ENCODE results near the gene SYNDIG1.

The SYNDIG1 gene

GRCh38 chr20:24681634-24682495, 212.4 kb downstream of the SYNDIG1 start:
- no peak for DNase-seq

DNA sequence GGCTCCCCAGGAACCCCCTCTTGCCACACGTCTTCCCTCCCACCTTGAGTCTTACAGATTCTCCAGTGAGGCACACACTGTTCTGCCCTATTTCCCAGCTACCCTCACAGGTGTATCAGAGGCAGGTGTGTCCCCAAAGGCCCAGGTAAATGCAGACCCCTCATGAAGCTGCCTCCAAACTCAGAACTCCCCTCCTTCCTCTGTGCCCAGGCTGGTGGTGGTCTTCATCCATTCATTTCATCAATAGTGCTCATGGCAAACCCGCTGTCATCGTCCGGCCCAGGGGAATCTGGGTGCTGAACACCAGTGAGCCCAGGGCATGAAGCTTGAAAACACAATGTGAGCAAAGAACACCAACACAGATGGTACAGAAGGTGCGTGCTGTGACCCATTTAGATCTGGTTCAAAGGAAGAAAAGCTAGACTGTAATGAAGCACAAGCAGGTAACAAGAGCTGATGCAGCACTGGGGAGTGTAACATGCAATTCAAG, 213.1 kb downstream of the SYNDIG1 start:
- no peak for DNase-seq

DNA sequence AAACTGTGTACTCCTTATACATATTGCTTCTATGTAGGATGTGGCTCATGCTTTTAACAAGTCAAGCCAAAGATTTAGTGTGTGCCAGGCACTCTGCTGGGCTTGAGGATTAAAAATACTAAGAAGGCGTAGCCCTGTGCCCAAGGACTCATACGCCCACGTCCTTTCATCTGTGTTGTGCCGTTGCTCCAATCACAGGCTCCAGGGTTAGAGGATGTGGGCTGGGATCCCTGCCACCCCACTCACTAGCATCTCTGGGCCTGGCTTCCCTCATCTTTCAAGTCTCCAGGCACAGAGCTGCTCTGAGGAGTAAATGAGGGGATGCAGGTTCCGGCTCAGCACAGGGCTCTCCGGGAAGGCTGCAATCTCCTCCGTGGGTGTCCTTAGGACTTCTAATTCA, 214.2 kb downstream of the SYNDIG1 start:
- DNase-seq: no peak

- no peak for DNase-seq
Measured at GRCh38 chr20:24684421-24684871, 215.0 kb downstream of the SYNDIG1 start.

DNA sequence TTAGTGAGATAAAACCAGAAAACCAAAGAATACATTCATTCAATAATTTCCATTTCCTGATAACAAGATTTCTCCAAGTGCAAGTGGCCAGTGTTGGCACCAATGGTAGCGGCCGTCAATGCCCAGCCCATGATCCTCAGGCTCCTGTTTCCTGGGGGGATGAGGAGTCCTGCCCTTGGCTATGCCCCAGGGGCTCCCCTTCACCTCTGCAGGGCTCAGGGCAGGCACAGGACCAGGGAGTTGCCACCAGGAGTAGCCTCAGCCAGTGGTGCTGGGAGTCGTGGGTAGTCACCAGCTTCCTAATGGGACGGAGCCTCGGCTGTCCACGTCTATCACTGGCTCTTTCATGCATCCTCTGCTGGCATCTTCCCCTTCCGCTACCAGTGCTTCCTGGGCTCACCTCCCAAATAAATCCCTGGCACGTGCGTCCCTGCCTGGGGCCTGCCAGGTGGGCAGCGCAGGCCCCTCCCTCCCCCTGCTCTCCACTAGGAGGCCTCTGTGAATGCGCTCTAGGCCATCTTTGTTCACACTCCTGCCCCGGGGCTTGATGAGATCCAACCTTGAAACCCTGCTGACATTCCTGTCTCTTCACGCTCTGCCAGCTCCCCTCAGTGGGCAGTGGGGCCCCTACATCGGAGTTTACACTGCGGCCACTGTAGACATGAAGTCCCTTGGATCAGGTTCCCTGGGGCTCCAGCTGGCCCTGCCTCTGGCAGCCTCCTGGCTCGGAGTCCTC, 215.7 kb downstream of the SYNDIG1 start:
- no peak for DNase-seq

GRCh38 chr20:24685736-24686135, 216.3 kb downstream of the SYNDIG1 start:
- DNase-seq: no peak

DNA sequence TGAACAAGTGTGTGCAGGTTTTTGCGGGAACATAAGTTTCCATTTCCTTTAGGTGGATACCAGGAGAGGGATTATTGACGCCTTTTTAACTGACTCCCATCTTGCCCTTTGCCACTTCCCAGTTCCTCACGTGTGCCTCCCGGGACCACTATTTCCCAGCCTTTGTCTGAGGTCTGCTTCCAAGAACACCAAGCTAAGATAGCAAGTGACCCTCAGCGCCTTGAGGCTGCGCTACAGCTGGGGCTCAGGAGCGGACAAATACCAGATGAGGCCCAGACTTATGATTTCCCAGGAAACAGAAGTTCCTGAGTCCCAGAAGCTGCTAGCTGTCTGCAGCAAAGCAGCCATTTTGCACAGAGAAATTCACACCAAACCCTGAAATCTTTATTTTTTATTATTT, 216.7 kb downstream of the SYNDIG1 start:
- DNase-seq: no peak

- DNase-seq: no peak
Measured at GRCh38 chr20:24690408-24690807, 221.0 kb downstream of the SYNDIG1 start.

DNA sequence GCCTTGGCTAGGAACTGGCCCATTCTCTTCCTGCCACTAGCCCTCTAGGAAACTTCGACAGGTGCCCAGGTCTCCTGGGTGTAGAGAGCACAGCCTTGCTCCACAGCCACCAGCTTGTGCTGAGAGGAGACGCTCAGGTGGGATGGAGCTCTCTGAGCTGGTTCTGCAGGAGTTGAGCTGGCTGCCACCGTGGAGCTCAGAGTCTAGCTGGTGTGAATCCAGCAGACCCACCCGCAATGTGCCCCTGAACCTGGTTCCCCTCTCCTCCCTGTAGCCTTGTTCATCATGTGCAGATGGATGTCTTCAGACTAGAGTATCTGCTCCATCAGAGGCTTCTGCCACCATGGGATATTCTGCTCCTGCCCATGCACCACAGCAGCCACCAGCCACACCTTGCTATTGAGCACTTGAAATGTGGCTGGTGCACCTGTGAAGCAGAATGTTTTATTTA, 222.5 kb downstream of the SYNDIG1 start:
- DNase-seq: no peak

GRCh38 chr20:24692446-24693200, 223.2 kb downstream of the SYNDIG1 start:
- no peak for DNase-seq

- no peak for DNase-seq
Measured at GRCh38 chr20:24693466-24694156, 224.2 kb downstream of the SYNDIG1 start.

- no peak for DNase-seq
Measured at GRCh38 chr20:24694157-24694726, 224.8 kb downstream of the SYNDIG1 start.

- no peak for DNase-seq
Measured at GRCh38 chr20:24694727-24695528, 225.5 kb downstream of the SYNDIG1 start.

GRCh38 chr20:24695529-24696225, 226.2 kb downstream of the SYNDIG1 start:
- DNase-seq: no peak

DNA sequence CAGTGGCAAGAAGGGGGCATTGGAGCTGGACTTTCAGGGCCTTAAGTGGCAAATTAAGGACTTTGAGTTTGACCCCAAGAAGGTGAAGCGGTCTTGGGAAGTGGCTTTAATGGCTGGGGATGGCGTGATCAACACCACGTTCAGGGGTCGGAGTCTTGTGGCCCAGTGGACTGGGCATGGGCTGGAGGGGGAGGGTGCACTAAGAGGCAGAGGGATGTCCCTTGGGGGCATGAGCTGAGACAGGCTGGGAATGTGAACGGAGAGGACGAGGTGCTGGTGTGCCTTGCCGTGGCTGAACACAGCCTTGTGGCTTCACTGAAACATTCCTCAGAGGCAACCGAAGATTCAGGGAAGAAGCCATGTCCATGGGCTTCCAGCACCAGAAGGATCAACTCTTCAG, 227.0 kb downstream of the SYNDIG1 start:
- DNase-seq: no peak

DNA sequence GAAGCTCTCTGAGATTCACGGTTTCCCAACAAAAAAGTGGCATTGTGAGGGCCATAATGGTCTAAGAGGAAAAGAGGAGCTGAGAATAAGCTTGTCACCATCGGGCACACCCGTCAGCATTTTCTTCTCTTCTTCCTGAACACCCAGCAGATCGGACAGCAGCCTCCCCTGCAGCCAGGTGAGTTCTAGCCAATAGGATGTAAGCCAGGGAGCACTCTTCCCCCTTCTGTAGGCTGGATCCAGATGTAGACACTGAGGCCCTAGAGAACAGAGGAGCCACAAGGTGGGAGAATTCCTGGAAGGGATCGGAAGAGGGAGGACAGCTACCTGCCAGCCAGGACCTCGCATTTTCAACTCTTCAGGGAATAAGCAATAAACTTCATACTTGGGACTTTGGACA, 228.0 kb downstream of the SYNDIG1 start:
- no peak for DNase-seq

DNA sequence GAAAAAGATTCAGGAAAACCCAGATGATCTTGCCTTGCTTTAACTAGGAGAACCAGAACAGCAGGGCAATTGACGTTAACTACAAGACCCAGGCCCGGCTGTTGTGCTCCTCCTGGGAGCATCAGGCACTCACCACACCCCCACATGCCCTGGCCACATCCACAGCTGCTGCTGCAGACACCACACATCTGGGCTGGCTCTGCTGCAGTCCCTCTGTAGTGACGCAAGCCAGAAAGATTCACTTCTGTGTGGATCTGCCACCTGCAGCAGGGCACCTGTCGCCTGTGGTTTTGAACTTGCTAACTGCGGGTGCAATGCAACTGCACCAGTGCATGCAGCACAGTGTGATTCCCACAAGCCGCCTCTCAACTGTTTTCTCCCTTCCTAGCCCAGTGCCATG, 228.8 kb downstream of the SYNDIG1 start:
- no peak for DNase-seq

DNA sequence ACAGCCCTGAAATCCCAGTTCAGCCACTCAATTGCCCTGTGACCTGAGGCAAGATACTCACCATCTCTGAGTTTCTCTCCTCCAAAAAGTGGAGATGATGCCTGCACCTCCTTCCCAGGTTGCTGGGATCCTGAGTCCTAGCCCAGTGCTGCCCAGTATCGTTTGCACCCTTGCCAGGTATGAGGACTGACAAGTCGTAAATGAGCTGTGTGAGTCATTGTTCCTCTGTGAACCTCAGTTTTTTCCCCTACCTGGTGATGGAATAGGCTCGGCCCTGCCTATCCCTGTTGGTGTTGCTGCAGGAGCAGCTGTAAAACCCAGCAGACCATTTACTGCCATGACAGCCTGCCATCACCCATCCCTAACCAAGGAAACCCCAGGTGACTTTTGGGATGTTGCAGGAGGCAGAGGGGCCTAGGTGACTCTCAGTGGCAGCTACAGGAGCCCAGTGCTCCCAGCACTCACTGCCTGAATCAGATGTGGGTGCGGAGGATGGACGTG, 229.3 kb downstream of the SYNDIG1 start:
- no peak for DNase-seq

DNA sequence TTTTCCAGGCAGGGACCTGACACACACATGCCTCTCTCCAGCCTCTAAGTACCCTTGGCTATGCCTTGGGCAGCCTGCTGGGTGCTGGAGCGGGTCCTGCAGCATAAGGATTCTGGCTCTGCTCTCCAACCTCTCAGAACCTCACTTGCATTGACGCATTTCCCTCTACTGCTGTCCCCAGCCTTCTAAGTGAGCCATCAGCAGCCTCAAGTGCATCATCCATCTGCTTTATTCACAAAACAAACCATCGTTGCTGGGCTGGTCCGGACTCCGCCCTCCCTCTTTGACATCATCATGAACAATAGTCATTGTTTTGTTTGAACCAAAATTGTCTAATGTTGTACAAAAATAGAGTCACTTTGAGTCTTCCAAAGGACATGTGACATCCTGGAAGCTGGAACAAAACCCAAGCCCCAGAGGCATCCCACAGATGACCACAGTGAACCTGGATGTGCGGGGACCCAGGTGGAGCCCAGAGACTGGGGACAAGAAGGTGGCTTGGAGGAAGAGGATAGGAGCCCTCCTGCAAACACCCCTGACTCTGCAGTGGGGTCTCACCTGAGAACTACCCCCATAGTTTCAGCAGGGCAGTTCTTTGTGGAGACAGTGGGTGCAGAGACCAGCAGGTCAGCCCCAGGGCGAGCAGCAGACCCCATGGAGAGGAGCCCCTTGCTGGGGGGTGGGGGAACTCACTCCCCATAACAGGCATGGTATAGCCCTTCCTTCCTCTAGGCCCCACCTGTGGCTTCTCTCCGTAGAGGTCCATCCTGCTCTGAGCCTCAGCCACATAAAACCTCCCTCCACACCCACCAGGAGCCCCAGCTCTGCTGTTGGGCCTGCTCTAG, 230.1 kb downstream of the SYNDIG1 start:
- DNase-seq: no peak
